GM12892 (cell line): Measurements from ENCODE around the gene SULT2A1.

Experiments used
- DNase-seq: peaks from one replicate; pipeline ENCODE4 v3.0.0; 2011; ENCODE audit not compliant: insufficient read length
- FAIRE-seq: peaks from 2 replicates; lab custom pipeline; 2011; peaks lifted over from hg19 to GRCh38; lab: Jason Lieb, UNC
- POLR2A ChIP-seq: IDR thresholded peaks from 2 replicates; pipeline ENCODE4 v1.6.1; 2011; ENCODE audit warnings: low read depth, low read length, control low read depth
- POLR2AphosphoS5 ChIP-seq: IDR thresholded peaks from 2 replicates; pipeline ENCODE4 v1.6.1; 2011; ENCODE audit warnings: low read depth, low read length, control low read depth
- TAF1 ChIP-seq: IDR thresholded peaks from 2 replicates; pipeline ENCODE4 v1.6.1; 2011; ENCODE audit warnings: low read depth, mild to moderate bottlenecking, control low read depth, low read length, borderline replicate concordance

Gene SULT2A1

GRCh38 chr19:47854459-47854858 is 31.7 kb downstream of the SULT2A1 start:
- DNase-seq (no peak), FAIRE-seq (no peak)
- TF ChIP-seq TAF1 (no peak), POLR2AphosphoS5 (no peak), POLR2A (no peak)

DNA sequence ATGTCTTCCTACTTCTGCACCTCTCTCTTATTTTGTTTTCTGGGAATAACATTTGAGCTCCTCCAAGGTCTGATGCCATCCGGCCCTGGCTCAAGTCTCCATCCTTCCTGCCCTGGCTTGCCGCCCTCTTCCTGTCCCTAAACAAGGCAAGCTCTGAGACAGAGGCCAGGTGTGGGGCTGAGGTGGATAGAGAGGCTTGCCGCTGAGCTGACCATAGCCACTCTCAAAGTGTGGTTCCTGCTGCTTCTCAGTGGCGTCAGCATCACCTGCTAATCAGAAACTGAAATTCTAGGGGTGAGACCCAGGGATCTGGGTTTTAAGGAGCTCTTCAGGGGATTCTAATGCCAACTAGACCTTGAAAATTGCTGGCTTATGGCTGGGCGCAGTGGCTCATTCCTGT is 33.1 kb downstream of the SULT2A1 start:
- no peak for TF ChIP-seq TAF1
- no peak for TF ChIP-seq POLR2A
- no peak for TF ChIP-seq POLR2AphosphoS5

DNA sequence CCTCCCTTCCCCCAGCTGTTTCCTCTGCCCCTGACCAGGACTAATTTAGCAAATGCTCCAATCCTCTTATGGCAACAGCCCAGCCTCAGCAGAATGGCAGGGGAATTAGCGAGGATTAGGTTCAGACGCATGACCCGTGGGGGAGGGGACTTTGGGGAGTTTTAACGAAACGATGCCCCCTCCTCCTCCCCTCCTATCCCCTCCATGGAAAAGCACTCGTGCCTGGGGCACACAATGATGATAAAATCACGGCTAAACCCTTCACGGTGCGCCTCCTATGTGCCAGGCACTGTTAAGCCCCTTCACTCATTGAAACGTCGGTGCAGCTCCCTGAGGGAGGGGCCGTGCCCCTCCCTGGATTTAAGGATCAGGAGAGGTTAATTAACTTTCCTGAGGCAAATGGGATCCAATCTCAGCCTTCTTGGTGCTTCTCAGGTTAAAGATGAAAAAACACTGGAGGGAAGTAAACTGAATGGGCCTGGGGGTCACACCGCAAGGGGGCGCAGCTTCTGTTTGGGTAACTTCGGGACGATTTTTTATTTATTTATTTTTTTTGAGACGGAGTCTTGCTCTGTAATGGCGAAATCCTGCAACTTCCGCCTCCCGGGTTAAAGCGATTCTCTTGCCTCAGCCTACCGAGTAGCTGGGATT is 37.2 kb downstream of the SULT2A1 start:
- TF ChIP-seq POLR2A (no peak), POLR2AphosphoS5 (no peak), TAF1 (no peak)
- FAIRE-seq = no peak
- no peak for DNase-seq

More for the DNA sequence above, 33.1 kb downstream of the SULT2A1 start:
- DNase-seq = no peak
- FAIRE-seq = no peak

DNA sequence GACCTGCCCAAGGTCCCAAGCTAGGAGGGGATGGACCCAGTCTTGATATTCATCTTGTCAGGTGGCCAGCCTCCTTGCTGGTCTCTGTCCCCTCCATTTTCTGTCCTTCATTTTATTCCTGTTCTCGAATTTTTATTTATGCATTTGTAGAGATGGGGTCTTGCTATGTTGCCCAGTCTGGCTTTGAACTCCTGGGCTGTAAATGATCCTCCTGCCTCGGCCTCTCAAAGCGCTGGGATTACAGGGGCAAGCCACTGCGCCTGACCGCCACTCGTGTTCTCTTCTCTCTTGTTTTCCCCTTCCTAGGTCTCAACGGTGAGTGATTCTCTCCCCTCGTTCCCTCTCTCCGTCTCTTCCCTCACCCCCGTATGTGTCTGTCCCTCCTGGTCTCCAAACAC is 37.7 kb downstream of the SULT2A1 start:
- FAIRE-seq (no peak), DNase-seq (no peak)
- TF ChIP-seq TAF1 = no peak
- TF ChIP-seq POLR2A = no peak
- no peak for TF ChIP-seq POLR2AphosphoS5

DNA sequence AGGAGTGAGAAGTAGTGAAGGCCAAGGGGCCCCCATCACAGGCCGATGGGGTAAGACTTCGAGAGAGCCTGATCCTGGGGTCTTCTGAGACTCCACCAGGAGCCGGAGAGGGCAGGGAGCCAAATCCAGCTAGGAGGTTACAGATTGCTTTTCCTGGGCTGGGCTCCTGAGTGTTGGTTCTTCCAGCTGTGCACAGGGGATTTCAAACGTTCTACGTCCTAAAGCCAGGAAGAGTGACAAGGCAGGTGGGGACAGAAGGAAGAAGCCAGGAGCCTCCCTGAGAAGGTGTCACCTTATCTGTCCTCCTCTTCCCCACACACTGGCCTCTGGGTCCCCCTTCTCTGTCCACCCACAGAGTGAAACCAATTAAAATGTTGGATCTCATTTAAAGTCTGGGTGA is 43.2 kb downstream of the SULT2A1 start:
- no peak for DNase-seq
- FAIRE-seq = no peak
- TF ChIP-seq TAF1 (no peak), POLR2A (no peak), POLR2AphosphoS5 (no peak)

DNA sequence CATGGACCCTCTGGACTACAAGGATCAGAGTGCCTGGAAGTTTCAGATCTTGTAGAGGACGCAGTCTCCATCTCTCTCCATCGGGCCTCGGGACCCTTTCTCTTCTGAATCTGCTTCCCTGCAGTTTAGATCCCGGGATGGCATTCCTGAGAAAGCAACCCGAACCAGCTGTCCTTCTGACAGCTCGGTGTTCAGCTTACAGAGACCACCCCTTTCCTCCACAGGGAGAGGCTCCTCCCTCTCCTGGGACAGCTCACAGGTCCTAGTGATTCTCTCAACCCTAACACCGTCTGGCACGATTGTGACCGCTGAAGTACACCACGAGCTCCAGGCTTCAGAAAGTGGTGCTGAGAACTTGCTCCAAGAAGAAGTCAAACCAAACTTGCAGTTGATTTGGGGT is 46.2 kb downstream of the SULT2A1 start:
- no peak for TF ChIP-seq POLR2A
- TF ChIP-seq TAF1 = no peak
- no peak for TF ChIP-seq POLR2AphosphoS5
- FAIRE-seq = no peak
- DNase-seq = no peak

DNA sequence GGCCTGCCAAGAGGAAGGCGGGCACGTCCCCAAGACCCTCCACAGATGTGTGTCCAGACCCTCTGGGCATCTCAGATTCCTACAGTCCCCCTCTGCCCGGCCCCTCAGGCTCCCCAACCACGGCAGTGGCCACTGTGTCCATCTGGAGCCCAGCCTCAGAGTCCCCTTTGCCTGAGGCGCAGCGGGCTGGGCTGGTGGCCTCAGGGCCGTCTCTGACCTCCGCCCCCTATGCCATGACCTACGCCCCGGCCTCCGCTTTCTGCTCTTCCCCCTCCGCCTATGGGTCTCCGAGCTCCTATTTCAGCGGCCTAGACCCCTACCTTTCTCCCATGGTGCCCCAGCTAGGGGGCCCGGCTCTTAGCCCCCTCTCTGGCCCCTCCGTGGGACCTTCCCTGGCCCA is 46.7 kb downstream of the SULT2A1 start:
- no peak for TF ChIP-seq TAF1
- no peak for TF ChIP-seq POLR2A
- no peak for TF ChIP-seq POLR2AphosphoS5
- FAIRE-seq = no peak
- DNase-seq = no peak

DNA sequence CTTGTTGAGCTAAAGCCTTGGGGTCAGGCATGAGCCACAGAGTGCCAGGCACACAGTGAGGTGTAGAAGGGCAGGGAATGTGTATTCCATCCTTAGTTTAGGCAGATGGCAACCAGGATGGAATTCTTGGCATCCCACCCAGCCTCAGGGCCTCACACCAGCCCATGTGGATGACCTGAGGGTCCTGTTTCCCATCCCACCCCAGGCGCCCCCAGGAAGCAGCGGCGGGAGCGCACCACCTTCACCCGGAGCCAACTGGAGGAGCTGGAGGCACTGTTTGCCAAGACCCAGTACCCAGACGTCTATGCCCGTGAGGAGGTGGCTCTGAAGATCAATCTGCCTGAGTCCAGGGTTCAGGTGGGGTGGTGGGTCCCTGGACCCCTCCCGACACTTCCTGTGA is 50.1 kb downstream of the SULT2A1 start:
- DNase-seq (no peak), FAIRE-seq (no peak)
- TF ChIP-seq POLR2AphosphoS5 (no peak), POLR2A (no peak), TAF1 (no peak)

DNA sequence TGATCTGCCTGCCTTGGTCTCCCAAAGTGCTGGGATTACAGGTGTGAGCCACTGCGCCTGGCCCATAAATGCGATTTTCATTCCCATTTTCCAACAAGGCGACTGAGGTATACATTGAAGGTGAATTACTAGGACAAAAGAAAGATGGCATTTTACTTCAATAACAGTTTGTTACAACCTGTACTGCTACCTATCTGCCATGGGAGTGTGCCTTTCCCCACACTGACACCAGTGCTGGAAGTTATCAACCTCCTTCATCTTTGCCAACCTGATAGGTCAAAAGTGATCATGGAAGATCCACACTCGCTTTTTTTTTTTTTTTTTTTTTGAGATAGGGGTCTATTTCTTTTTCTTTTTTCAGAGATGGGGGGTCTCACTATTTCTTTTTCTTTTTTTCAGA is 53.4 kb downstream of the SULT2A1 start:
- TF ChIP-seq POLR2AphosphoS5 (no peak), POLR2A (no peak), TAF1 (no peak)
- FAIRE-seq = no peak
- no peak for DNase-seq

DNA sequence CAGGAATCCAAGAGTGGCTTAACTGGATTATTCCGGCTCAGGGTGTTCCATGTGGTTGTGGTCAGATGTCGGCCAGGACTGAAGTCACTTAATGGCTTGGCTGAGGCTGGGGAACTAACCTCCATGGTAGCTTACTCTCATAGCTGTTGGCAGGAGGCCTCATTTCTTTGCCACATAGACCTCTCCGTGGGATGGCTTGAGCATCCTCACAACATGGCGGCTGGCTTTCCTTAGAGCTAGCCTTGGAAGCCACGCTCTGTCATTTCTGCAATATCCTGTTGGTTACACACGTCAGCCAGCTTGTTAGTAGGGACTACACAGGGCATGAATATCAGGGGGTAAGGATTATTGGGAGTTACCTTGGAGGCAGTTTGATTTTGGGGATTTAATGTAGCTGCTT is 59.3 kb downstream of the SULT2A1 start:
- TF ChIP-seq POLR2A (no peak), POLR2AphosphoS5 (no peak), TAF1 (no peak)
- DNase-seq (no peak), FAIRE-seq (no peak)

GRCh38 chr19:47824396-47824795 is 61.7 kb downstream of the SULT2A1 start:
- TF ChIP-seq POLR2AphosphoS5 (no peak), POLR2A (no peak), TAF1 (no peak)
- DNase-seq = no peak
- FAIRE-seq = no peak

- FAIRE-seq (no peak), DNase-seq (no peak)
- TF ChIP-seq POLR2A (no peak), POLR2AphosphoS5 (no peak), TAF1 (no peak)
Observed at GRCh38 chr19:47821460-47822020, 64.6 kb downstream of the SULT2A1 start, which contains the start of gene CRX. Gene CRX, plus strand, starts transcription at chr19:47821937. Its CDS starts 12,507 bp downstream, at chr19:47834444.
